HEK293T (cell line): ENCODE measurements around the gene ANO4.

Source experiments
- ARNT ChIP-seq: fragments of 450-650 bp; IDR thresholded peaks from 2 replicates; pipeline ENCODE4 v1.6.1; 2017; ENCODE audit warnings: mild to moderate bottlenecking
- BHLHE40 ChIP-seq: fragments of 450-650 bp; IDR thresholded peaks from 2 replicates; pipeline ENCODE4 v1.6.1; 2016; ENCODE audit warnings: mild to moderate bottlenecking, moderate library complexity, borderline replicate concordance
- CTBP1 ChIP-seq: fragments of 450-650 bp; IDR thresholded peaks from 2 replicates; pipeline ENCODE4 v1.6.1; 2016; ENCODE audit warnings: borderline replicate concordance
- FOXA1 ChIP-seq: fragments of 450-650 bp; IDR thresholded peaks from 2 replicates; pipeline ENCODE4 v1.6.1; 2016; ENCODE audit warnings: mild to moderate bottlenecking
- FOXK2 ChIP-seq: fragments of 450-650 bp; IDR thresholded peaks from 2 replicates; pipeline ENCODE4 v1.6.1; 2016; ENCODE audit warnings: mild to moderate bottlenecking
- FOXM1 ChIP-seq: fragments of 450-650 bp; IDR thresholded peaks from 2 replicates; pipeline ENCODE4 v1.6.1; 2017; ENCODE audit warnings: mild to moderate bottlenecking, borderline replicate concordance
- HDGF ChIP-seq: fragments of 450-650 bp; IDR thresholded peaks from 2 replicates; pipeline ENCODE4 v1.6.1; 2017; ENCODE audit warnings: antibody characterized with exemption, borderline replicate concordance
- L3MBTL2 ChIP-seq: fragments of 450-650 bp; conservative IDR thresholded peaks from 2 replicates; pipeline ENCODE4 v1.6.1; 2016; ENCODE audit warnings: mild to moderate bottlenecking
- LEF1 ChIP-seq: fragments of 450-650 bp; IDR thresholded peaks from 2 replicates; pipeline ENCODE4 v1.6.1; 2017; ENCODE audit warnings: mild to moderate bottlenecking, borderline replicate concordance
- NFRKB ChIP-seq: fragments of 450-650 bp; IDR thresholded peaks from 2 replicates; pipeline ENCODE4 v1.6.1; 2016; ENCODE audit warnings: mild to moderate bottlenecking, moderate library complexity
- SP1 ChIP-seq: fragments of 450-650 bp; IDR thresholded peaks from 2 replicates; pipeline ENCODE4 v1.6.1; 2017
- SUZ12 ChIP-seq: fragments of 450-650 bp; IDR thresholded peaks from 2 replicates; pipeline ENCODE4 v1.6.1; 2016; ENCODE audit warnings: mild to moderate bottlenecking
- TARDBP ChIP-seq: fragments of 450-650 bp; IDR thresholded peaks from 2 replicates; pipeline ENCODE4 v1.6.1; 2016

DNA sequence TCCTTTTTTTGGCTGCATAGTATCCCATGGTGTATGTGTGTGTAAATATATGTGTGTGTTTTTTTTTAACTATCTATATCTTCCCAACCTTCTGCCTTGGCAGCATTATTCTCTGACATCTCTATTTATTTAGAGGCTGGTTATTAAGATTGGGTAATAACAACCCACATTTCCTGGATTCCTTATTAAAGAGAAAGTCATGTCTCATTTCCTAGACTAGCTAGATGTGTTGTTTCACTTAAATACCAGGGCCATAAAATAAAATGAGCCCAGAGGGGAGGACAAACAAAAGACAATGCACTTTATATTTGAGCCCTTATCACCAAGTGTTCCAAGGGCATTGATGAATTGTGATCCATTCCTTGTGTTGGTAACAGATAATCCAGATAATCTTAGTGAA lies 246.4 kb downstream of the ANO4 start:
- TF ChIP-seq FOXM1: no peak
- no peak for TF ChIP-seq L3MBTL2
- no peak for TF ChIP-seq HDGF
- TF ChIP-seq SUZ12: no peak
- no peak for TF ChIP-seq TARDBP
- TF ChIP-seq FOXA1: no peak
- TF ChIP-seq BHLHE40: no peak
- no peak for TF ChIP-seq NFRKB
- no peak for TF ChIP-seq LEF1
- no peak for TF ChIP-seq SP1
- no peak for TF ChIP-seq FOXK2
- no peak for TF ChIP-seq ARNT
- no peak for TF ChIP-seq CTBP1
